GM13976 (cell line): ENCODE measurements around the gene GHITM.
A peak's percentile ranks its signal among the peaks of the same experiment; 100 is the strongest.
"Not testable (repeated sequence)": the region's sequence is repeated elsewhere in the genome, so short reads cannot be mapped to it uniquely, and the experiment has no call there.

Experiments used
- DNase-seq: peaks from one replicate; pipeline ENCODE4 v3.0.0; 2012; ENCODE audit warnings: low spot score
- CTCF ChIP-seq: IDR thresholded peaks from 2 replicates; pipeline ENCODE4 v1.5.1; 2012; ENCODE audit warnings: borderline replicate concordance, mild to moderate bottlenecking; ENCODE audit not compliant: insufficient read depth; ENCODE audit errors: extremely low read depth, missing control alignments, control extremely low read depth
- in situ Hi-C: fragments of 300-500 bp; cut with MboI; formaldehyde crosslinking; loops from one replicate; pipeline ENCODE4 v1.12.0; 2022; ENCODE audit warnings: low sequenced_read_pairs, mixed read lengths, inconsistent platforms; ENCODE audit not compliant: unreplicated experiment

The GHITM gene

DNA sequence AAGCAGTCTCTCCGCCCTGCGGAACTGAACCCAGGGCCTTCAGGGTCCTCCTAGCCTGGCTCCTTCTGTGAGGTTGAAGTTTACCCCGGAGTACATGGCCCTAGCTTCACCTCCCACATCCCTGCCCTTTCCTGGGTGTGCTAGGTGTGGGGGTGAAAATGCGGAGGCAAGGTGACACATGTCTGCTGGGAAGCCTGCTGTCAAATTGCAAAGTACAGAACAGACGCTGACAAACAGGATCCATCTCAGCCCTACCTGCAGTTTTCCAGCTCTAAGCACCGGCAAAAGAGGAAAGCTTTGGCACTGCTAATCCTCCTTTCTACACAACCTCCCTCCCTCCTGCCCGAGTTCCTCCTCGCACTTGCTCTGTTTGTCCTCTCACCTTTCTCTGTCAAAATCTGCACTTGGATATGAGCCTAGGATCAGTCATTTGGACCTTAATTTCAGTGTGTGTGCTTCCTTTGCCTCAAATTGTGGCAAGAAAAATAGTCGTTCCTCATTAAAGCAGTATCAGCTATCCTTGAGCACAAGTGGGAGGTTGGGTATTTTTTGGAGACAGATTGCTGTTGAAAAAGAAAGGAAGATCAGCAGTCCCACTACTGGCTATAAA is 19.9 kb downstream of the GHITM start:
- in situ Hi-C loops, result no loop called here
- no peak for TF ChIP-seq CTCF
- no peak for DNase-seq

DNA sequence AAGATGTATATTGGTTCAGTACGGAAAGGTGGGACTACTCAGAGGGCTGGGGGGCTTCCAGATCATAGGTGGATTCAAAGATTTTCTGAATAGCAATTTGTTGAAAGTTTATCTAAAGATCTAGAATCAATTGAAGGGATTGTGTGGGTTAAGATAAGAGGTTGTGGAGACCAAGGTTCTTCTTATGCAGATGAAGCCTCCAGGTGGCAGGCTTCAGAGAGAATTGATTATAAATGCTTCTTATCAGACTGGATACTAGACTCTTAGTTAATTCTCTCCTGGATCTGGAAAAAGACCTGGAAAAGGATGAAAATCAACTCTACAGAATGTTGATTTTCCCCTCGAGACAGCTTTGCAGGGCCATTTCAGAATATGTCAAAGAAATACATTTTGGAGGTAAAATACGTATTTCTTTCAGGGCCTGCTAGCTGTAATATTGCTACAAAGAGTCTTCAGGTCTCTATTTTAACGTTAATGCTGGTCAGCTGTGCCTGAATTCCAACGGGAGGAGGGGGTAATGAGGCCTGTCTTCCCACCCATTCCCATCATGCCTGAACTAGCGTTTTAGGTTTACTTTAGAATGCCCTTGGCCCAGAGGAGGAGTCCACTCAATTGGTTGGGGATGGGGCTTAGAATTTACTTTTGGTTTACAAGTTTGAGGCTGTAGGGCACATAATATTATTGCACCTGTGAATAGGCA is 21.5 kb downstream of the GHITM start:
- no peak for DNase-seq
- TF ChIP-seq CTCF, result no peak
- in situ Hi-C loops, result loop anchor here (5.0 kb wide), 1 partner anchor 51 kb away; no protein-coding TSS in a partner anchor

DNA sequence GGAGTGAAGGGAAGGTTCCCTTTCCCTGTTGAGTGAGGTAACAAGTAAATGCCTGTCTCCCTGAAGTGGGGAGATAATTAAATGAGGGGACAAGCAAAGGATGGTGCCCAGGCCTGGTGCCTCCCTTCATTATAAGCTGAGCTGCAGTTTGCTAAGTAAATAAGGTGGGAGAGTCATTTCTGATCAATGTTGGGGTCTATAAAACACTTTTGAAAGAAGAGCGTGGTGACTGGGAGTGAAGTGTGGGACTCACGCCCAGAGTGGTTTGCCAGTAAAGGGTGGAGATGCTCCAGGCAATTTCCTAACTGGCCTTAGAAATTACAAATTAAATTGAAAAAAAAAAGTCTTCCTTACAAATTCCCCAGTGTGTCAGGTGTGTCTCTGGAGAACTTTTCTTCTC is 24.7 kb downstream of the GHITM start:
- no peak for TF ChIP-seq CTCF
- in situ Hi-C loops, result loop anchor here (5.0 kb wide), 1 partner anchor 48 kb away; no protein-coding TSS in a partner anchor
- no peak for DNase-seq

DNA sequence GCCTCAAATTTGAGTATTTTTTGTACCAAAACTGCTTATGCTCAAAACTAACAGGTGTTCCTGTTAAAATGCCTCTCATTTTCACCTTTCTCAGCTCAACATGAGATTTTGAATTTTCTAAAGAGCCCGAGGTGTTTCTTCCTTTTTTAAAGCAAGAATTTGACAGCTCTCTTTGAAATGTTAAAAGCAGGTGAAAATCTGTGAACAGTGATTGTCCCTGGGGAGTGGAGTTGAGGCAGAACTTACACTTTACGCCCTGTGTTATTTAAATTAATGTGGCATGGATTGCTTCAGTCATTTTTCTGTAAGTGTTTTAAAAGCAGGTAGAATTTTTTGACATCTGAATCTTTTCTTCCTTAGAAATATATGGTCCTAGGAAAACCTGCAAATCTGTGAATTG is 25.1 kb downstream of the GHITM start:
- in situ Hi-C loops, result loop anchor here (5.0 kb wide), 1 partner anchor 48 kb away; no protein-coding TSS in a partner anchor
- no peak for DNase-seq
- no peak for TF ChIP-seq CTCF

DNA sequence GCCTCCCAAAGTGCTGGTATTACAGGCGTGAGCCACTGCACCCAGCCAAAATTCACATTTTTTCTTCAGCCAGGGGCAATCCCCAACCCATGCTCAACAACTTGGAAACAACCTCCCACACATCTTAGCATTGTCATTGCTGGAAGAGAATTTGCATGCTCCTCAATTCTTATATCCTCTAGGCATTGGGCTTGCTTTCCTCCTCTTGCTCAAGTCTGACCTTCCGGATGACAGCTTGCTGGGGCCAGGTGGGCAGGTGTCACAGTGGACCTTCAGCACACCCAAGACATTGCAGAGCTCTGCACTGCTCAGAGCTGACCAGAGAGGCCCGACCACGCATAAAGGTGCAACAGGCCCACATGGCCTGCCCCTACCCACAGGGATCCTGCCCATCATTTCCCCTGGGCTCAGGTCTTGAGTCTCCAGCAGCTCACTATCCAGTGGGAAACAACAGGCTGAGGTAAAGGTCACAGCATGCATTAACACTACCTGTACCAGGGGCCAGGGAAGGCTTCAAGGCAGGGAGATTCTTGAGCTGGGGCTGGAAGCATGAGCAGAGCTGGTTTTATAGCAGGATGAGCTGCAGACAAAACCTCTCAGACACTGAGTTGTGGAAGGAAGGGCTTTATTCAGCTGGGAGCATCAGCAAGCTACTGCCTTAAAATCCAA is 27.4 kb downstream of the GHITM start:
- peak; percentile 27 for DNase-seq
- TF ChIP-seq CTCF, result no peak
- in situ Hi-C loops, result no loop called here

DNA sequence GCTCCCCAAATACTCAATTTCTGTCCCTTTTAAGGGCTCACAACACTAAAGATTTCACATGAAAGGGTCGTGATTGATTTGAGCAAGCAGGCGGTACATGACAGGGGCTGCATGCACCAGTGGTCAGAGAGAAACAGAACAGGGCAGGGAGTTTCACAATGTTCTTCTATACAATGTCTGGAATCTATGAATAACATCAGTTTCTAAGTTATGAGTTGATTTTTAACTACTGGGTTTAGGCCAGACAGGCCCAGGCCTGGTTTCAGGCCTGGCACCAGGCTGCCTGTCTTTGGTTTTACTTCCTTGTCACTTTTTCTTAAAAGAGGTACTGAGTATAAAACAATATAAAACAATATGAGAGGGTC is 28.0 kb downstream of the GHITM start:
- in situ Hi-C loops, DNase-seq: not testable (repeated sequence)

GRCh38 chr10:84168382-84168781 is 29.1 kb downstream of the GHITM start:
- DNase-seq, in situ Hi-C loops: not testable (repeated sequence)

- DNase-seq, result not testable (repeated sequence)
Observed at GRCh38 chr10:84171237-84171636, 31.9 kb downstream of the GHITM start.

DNA sequence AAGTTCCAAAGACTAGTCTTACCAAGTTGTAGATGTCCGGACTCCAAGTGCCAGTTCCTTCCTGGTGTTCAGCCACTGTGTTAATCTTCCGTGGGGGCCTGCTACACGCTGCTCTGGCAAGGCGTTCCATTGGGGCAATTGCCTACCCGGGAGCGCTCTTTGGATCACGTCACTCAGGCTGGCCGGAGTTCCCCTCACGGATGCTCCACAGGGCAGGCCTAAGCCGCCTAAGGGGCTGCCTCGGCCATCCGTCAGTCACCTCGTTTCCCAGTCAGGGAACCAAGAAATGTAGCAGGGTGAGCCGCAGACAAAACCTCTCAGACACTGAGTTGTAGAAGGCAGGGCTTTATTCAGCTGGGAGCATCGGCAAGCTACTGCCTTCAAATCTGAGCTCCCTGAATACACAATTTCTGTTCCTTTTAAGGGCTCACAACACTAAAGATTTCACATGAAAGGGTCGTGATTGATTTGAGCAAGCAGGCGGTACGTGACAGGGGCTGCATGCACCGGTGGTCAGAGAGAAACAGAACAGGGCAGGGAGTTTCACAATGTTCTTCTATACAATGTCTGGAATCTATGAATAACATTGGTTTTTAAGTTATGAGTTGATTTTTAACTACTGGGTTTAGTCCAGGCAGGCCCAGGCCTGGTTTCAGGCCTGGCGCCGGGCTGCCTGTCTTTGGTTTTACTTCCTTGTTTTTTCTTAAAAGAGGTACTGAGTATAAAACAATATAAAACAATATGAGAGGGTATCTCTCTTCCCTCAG is 32.6 kb downstream of the GHITM start:
- in situ Hi-C loops, DNase-seq: not testable (repeated sequence)

More at GRCh38 chr10:84171237-84171636, 31.9 kb downstream of the GHITM start:
- in situ Hi-C loops, result not testable (repeated sequence)
